Measurements from ENCODE around the gene RUFY3.
"Not testable (repeated sequence)": the region's sequence is repeated elsewhere in the genome, so short reads cannot be mapped to it uniquely, and the experiment has no call there.

Gene RUFY3

DNA sequence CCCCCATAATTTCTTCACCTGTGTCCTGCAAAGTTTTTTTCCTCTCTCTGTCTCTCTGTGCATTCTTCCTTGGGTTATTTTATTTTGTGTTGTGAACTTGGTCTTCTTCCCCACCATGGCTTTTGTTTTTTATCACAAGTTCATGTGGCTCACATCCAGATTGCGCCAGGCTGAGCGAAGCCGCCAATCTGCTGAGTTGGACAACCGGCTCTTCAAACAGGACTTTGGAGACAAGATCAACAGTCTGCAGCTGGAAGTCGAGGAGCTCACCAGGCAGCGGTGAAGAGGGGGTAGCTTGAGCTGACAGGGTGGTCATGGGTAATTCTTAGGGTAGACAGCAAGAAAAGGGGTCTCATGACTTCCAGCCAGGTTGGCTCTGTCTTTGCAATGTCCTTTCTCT is 71.9 kb downstream of the RUFY3 start:
- no peak for DNase-seq

- no peak for DNase-seq
Observed at GRCh38 chr4:70801265-70801809, 79.6 kb downstream of the RUFY3 start.

DNA sequence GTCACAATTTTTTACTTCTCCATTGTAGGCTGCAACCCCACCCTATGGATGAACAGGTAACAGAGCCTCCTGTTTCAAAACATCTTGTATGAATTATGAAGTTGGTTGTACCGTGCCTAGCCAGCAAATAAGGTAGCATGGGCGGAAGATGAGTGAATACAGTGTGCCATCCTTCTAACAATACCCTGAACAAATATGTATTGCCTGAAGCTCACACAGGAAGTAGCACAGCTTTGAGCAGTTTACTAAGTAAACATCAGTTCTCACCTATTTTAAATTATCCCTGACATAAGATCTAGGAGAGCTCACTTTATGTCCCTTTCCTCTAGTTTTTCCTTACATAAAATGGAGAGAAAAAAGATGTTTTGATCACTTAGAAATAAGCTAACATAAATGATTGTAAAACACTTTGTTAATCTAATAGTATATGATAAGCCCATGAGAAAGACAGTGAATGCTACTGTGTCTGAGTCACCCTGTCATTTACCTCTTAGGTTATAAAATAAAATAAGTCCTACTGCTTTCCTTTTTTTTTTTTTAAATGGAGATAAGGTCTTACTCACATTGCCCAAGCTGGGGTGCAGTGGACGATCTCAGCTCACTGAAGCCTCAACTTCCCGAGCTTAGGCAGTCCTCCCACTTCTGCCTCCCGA is 81.3 kb downstream of the RUFY3 start:
- no peak for DNase-seq

DNA sequence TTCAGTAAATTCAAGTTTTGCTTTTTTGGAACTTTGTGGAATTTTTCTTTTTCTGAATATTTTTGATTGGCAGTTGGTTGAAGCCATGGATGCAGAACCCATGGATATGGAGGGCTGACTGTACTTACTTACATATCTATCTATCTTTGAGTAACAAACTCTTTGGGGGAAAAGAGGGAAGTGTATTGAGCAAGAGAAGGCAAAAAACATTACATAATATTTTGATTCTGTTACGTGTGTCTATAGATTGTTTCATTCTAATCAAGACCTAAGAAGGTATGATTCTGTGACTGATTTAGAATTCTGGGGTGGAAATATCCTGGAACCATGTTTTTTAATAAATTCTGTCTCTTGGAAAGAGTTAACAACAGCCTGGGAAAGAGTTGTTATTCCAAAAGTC is 86.4 kb downstream of the RUFY3 start:
- DNase-seq: no peak

DNA sequence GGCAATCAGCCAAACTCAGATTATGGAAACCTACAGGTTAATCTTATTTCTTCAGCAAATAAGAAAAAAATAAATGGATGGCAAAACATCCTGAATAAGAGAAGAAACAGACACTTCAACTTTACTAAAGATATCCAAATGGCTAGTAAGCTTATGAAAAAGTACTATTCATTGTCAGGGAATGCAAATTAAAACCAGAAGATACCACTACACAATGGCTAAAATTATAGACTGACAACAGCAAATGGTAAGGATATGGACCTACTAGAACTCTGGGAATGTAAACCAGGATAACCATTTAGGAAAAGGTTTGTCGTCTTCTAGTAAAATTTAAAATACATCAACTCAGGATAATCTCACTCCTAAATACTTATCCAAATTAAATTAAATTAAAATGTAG is 93.6 kb downstream of the RUFY3 start:
- DNase-seq: no peak

DNA sequence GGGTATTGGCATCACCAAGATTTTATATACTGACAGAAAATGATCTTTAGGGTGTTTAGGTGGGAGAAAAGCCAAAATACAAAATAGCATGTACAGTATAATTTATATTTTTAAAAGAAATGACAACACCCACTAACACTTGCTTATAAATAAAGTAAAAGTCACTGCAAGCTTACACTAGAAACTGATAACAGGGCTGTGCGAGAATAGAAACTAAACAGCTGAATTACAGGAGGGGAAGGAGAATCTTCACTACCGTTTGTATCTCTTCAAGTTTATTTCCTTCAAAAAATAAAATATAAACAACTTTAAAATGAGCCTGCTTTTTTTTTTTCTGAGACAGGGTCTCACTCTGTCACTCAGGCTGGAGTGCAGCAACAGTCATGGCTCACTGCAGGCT is 95.1 kb downstream of the RUFY3 start:
- no peak for DNase-seq

GRCh38 chr4:70818173-70818855 is 96.5 kb downstream of the RUFY3 start:
- no peak for DNase-seq

DNA sequence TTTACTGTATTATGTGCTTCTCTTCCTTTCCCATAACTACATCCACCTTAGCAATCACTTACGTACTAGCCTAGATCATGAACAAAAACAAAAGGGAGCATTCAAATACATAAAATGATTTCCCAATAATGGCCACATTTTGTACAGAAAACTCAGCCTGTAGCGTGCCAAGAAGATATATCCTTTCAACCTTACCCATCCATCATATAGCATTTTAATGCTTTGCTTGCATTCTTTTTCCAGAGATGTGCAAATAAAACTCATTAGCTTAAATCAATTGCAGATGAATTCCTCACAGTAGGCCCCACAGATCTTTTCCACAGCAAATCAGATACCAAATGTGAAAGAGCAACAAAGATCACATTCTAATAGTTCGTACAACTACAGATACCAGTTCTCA is 97.2 kb downstream of the RUFY3 start:
- DNase-seq: no peak

- DNase-seq: no peak
Observed at GRCh38 chr4:70829015-70829414, 107.3 kb downstream of the RUFY3 start.

DNA sequence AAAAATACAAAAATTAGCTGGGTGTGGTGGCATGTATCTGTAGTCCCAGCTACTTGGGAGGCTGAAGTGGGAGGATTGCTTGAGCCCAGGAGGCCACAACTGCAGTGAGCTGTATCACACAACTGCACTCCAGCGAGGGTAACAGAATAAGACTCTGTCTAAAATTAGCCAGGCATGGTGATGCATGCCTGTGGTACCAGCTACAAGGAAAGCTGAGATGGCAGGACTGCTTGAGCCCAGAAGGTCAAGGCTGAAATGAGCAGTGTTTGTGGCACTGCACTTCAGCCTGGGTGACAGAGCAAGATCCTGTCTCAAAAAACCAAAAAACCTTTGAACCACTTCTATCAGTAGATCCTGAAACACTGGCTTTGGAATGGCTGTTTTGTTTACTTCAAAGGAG is 107.7 kb downstream of the RUFY3 start:
- no peak for DNase-seq

- DNase-seq: no peak
Observed at GRCh38 chr4:70830054-70830453, 108.3 kb downstream of the RUFY3 start.

GRCh38 chr4:70831293-70831692 is 109.5 kb downstream of the RUFY3 start:
- DNase-seq: no peak

- no peak for DNase-seq
Observed at GRCh38 chr4:70833675-70834074, 111.9 kb downstream of the RUFY3 start.

DNA sequence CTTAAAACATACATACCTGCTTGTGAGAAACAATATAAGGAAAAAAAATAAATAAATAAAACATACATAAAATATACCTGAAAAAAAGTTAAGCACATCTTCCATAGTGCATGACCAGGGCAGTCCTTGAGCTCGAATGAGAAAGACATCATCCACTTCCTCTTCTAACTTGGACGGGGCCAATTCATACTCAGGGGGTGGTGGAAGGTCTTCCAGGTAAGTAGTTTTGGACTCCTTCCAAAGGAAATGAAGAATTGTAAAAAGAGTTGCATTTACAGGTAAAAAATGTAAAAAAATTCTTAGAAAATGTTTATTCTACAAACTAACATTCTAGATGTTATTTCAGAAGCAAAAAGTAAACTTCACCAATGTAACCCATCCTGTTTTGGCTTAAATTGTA is 114.3 kb downstream of the RUFY3 start:
- no peak for DNase-seq

DNA sequence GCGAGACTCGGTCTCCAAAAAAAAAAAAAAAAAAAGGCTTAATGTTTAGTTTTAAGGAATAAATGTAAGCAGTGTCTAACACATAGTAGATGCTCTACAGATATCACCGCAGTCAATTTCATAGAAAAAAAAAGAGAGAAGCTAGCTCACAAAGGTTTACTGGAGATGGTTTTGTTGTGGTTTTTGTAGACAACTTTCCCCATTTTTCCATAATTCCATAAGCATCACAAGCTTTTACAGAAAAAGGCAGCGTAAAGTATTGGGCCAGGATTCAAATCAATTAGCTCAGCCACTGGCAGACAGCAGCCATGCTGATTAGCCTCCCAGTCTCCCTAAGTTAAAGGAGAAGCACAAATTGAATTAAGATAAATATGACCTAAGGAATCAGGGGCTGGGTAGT is 116.4 kb downstream of the RUFY3 start:
- no peak for DNase-seq

DNA sequence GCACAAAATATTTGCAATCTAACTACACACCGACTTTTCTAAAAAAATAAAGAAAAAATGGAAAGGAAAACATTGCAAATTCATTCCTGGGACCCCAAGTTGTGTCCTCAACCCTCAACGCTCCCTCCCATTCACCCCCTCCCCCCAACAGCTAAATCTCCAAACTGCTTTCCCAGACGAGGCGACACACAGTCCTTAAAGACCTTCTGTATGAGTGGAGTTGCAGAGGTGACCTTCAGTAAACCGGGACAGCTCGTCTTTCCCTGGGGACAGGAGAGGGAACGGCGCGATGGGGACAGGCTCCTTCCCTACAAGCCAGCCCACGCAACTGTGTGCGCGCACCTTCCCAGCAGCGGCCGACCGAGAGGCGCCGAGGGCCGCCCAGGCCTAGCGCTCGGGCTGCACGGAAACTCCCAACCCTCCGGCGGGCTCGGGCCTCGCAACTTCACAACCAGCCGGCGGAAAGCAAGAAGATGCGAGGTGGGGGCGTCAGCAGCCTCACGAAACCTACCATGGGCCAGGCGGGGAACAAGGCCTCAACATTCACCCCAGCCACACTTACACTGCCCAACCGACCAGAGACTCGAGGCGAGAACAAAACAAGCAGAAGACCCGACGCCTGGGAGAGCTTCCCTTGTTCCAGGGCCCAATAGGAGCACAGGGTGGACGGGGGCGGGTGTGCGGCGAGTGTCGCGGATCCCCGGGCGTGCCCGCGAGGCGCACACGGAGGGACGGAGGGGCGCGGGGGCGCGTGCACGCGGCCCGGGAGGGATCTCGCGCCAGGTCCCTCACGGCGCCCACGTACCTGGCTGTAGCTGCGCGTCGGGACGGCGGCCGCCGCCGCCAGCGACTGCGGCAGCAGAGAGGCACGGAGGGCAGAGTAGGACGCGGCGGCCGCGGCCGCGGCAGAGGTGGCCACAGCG is 117.2 kb downstream of the RUFY3 start:
- DNase-seq: peak; percentile 50

- DNase-seq: peak; percentile 92
Observed at GRCh38 chr4:70839589-70840093, 117.9 kb downstream of the RUFY3 start, which contains the start of gene GRSF1. Gene GRSF1 (minus strand): TSS chr4:70839890. CDS start chr4:70839827, 63 bp downstream.

DNA sequence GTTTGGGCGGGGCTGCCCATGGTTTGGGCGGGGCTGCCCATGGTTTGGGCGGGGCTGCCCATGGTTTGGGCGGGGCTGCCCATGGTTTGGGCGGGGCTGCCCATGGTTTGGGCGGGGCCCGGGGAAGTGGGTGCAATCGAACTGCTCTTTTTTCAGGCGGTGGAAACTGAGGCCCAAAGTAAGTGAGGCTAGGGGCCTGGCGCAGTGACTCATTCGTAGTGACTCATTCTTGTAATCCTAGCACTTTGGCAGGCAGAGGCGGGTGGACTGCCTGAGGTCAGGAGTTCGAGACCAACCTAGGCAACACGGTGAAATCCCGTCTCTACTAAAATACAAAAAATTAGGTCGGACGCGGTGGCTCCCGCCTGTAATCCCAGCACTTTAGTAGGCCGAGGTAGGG is 118.4 kb downstream of the RUFY3 start:
- DNase-seq: peak; percentile 52

GRCh38 chr4:70840631-70841030 is 118.9 kb downstream of the RUFY3 start:
- not testable (repeated sequence) for DNase-seq

- no peak for DNase-seq
Observed at GRCh38 chr4:70841211-70841610, 119.4 kb downstream of the RUFY3 start.

GRCh38 chr4:70841951-70842350 is 120.2 kb downstream of the RUFY3 start:
- no peak for DNase-seq

GRCh38 chr4:70842761-70843435 is 121.1 kb downstream of the RUFY3 start:
- no peak for DNase-seq

DNA sequence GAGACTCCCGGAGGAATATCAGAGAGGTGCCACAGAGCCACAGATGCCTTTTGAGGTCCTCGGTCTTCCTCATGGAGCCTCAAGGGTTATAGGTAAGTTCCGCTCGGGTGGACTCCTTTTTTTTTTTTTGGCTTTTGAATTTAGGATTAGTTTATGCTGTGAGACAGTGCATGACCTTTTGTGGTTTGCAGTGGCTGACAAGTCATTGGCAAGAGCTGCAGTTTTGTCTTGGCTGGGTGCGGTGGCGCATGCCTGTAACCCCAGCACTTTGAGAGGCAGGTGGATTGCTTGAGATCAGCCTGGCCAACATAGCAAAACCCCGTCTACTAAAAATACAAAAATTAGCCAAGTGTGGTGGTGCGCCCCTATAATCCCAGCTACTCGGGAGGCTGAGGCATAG is 122.4 kb downstream of the RUFY3 start:
- DNase-seq: no peak

Measured in activated effector memory CD4-positive, alpha-beta T cell treated with Interleukin-2 at 50 U/mL for 16 hours (primary cell).